Prostate gland (tissue), 2 donors: Measurements from ENCODE around the gene ABTB2.

ENCODE experiments used
- POLR2A ChIP-seq: fragments of 450-650 bp; IDR thresholded peaks from one replicate; pipeline ENCODE4 v1.6.1; 2016; ENCODE audit warnings: antibody characterized with exemption, mild to moderate bottlenecking
- POLR2AphosphoS5 ChIP-seq: sonication (generic); formaldehyde crosslinking; IDR thresholded peaks from one replicate; pipeline ENCODE4 v1.6.1; 2017; ENCODE audit warnings: antibody characterized with exemption
- TF ChIP-seq, protein P1 (sequence below), 4 experiments: fragments of 200-600 bp in 2 of 4; fragments of 450-650 bp in 2 of 4; sonication (generic) in 2 of 4; IDR thresholded peaks; 1 replicate in 3 of 4; 2 replicates in 1 of 4; pipeline ENCODE4 v1.5.1; 2016 to 2019; ENCODE audit warnings: antibody characterized with exemption in 4 of 4, mild to moderate bottlenecking in 2 of 4, moderate library complexity in 2 of 4

DNA sequence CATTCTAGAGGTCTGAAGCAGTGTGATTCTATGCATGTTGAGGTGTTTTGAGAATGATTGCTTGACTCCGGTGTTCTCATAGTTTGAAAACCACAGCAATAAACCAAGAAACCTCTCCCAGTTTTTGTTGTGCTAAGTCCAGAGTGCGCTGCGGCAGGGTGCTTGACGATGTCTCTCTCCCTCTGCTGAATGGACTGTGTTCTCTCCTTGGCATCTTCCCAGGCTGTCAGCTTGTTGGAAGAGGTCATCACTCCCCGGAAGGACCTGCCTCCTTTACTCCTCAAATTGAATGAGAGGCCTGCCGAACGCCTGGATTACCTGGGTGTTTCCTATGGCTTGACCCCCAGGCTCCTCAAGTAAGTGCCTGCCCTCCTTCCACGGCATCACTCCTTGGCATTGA is 221.4 kb downstream of the ABTB2 start:
- TF ChIP-seq POLR2A: no peak
- TF ChIP-seq, protein P1, sequence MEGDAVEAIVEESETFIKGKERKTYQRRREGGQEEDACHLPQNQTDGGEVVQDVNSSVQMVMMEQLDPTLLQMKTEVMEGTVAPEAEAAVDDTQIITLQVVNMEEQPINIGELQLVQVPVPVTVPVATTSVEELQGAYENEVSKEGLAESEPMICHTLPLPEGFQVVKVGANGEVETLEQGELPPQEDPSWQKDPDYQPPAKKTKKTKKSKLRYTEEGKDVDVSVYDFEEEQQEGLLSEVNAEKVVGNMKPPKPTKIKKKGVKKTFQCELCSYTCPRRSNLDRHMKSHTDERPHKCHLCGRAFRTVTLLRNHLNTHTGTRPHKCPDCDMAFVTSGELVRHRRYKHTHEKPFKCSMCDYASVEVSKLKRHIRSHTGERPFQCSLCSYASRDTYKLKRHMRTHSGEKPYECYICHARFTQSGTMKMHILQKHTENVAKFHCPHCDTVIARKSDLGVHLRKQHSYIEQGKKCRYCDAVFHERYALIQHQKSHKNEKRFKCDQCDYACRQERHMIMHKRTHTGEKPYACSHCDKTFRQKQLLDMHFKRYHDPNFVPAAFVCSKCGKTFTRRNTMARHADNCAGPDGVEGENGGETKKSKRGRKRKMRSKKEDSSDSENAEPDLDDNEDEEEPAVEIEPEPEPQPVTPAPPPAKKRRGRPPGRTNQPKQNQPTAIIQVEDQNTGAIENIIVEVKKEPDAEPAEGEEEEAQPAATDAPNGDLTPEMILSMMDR (IDR thresholded peaks at IDR 0.05): no peak
- TF ChIP-seq POLR2AphosphoS5: no peak
